ENCODE data around the gene SYS1.

- TF ChIP-seq, protein P1, sequence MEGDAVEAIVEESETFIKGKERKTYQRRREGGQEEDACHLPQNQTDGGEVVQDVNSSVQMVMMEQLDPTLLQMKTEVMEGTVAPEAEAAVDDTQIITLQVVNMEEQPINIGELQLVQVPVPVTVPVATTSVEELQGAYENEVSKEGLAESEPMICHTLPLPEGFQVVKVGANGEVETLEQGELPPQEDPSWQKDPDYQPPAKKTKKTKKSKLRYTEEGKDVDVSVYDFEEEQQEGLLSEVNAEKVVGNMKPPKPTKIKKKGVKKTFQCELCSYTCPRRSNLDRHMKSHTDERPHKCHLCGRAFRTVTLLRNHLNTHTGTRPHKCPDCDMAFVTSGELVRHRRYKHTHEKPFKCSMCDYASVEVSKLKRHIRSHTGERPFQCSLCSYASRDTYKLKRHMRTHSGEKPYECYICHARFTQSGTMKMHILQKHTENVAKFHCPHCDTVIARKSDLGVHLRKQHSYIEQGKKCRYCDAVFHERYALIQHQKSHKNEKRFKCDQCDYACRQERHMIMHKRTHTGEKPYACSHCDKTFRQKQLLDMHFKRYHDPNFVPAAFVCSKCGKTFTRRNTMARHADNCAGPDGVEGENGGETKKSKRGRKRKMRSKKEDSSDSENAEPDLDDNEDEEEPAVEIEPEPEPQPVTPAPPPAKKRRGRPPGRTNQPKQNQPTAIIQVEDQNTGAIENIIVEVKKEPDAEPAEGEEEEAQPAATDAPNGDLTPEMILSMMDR (IDR thresholded peaks at IDR 0.05; ENCODE audit: low read depth, low read length, poor library complexity, severe bottlenecking): no peak
- TF ChIP-seq EZH2phosphoT487 (IDR thresholded peaks at IDR 0.05; ENCODE audit: borderline replicate concordance, low read length): no peak
These were observed 26.2 kb upstream of the SYS1 start for GRCh38 chr20:45336530-45337366.
